ENCODE results near the gene KLHL29. TPM values are rescaled to one million over a fixed set of nuclear protein-coding genes. Genes with fewer than 3 reads are reported as not detected.
A peak's percentile ranks its signal among the peaks of the same experiment; 100 is the strongest.

Gene KLHL29
- total and polyA plus RNA-seq, 2 experiments from 2014 or later, result 1.9 to 6.4 TPM

DNA sequence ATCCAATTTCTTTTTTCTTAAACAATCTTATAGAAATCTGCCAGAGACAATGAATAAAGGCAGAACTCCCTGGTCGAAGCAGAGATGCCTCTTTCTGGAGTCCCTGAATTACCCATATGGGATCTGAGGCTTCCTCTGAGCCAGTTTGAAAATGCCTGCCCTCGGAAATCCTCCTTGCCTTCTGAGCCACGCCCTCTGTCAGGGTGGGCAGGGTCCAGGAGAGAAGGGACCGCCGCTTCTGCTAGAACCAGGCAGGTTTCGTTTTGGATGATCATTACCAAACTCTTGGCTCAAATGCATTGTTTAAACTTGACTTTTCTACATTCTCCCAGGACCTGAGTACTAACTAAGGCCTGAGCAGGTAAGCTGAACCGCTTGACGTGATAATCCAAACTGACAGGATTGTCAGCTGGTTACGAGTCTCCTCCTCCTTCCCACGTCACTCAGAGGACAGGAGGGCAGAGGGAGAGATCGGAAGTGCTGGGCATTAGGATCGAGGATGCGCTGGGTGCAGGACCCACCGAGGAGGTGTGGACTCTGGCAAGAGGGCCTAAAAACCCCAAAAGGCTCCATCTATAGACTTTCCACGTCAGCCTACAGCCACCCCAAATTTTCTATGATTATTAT lies 128.4 kb downstream of the KLHL29 start:
- Histone ChIP-seq H3F3A (ENCODE audit: insufficient read depth) (no peaks in the 10 kb centered on the region), H3K4me3 (no peak overlapping the region), H4K20me1 (ENCODE audit: insufficient read depth) (no peaks in the 10 kb centered on the region), H3K9me3 (ENCODE audit: low read depth) (no peaks in the 10 kb centered on the region), H3K79me2 (ENCODE audit: insufficient read depth) (no peaks in the 10 kb centered on the region), H2AFZ (no peak overlapping the region), H3K4me1 (ENCODE audit: insufficient read depth) (no peaks in the 10 kb centered on the region), H3K4me2 (ENCODE audit: unreplicated experiment) (no peak overlapping the region), H3K9me2 (ENCODE audit: insufficient read depth) (no peaks in the 10 kb centered on the region), H3K27me3 (replicated peaks; ENCODE audit: insufficient read depth) (no peaks in the 10 kb centered on the region), H3K27ac (no peak overlapping the region), H3K9ac (no peak overlapping the region), H3K36me3 (ENCODE audit: low read depth) (no peaks in the 10 kb centered on the region)
- in situ Hi-C loops (cut with MboI), result no loop called here
- no peak for DNase-seq
- TF ChIP-seq EZH2phosphoT487 (IDR thresholded peaks at IDR 0.05; ENCODE audit: insufficient read depth, low read depth), result no peak
- no peak for TF ChIP-seq EZH2 (IDR thresholded peaks at IDR 0.05; ENCODE audit: insufficient read depth, poor library complexity, severe bottlenecking)
- WGBS, 2 experiments (ENCODE audit: low coverage in 1 of 2, low lambda C conversion rate in 2 of 2, missing lambda C conversion rate in 2 of 2), result 56 to 57% methylated on average over 15 of the region's 15 CpGs

GRCh38 chr2:23513872-23514793 lies 129.2 kb downstream of the KLHL29 start:
- Histone ChIP-seq H3K79me2 (ENCODE audit: insufficient read depth) (no peaks in the 10 kb centered on the region), H3K9me3 (ENCODE audit: low read depth) (no peaks in the 10 kb centered on the region), H3K4me3 (no peak overlapping the region), H3K4me1 (ENCODE audit: insufficient read depth) (no peaks in the 10 kb centered on the region), H3K9me2 (ENCODE audit: insufficient read depth) (no peaks in the 10 kb centered on the region), H3F3A (ENCODE audit: insufficient read depth) (no peaks in the 10 kb centered on the region), H4K20me1 (ENCODE audit: insufficient read depth) (no peaks in the 10 kb centered on the region), H3K9ac (no peak overlapping the region), H3K27me3 (replicated peaks; ENCODE audit: insufficient read depth) (no peaks in the 10 kb centered on the region), H3K4me2 (ENCODE audit: unreplicated experiment) (no peak overlapping the region), H3K27ac (no peak overlapping the region), H2AFZ (no peak overlapping the region), H3K36me3 (ENCODE audit: low read depth) (no peaks in the 10 kb centered on the region)
- 51 to 54% methylated on average over 10 of the region's 10 CpGs for WGBS, 2 experiments (ENCODE audit: low coverage in 1 of 2, low lambda C conversion rate in 2 of 2, missing lambda C conversion rate in 2 of 2)
- peak; percentile 10 for DNase-seq
- in situ Hi-C loops (cut with MboI), result no loop called here
- TF ChIP-seq EZH2phosphoT487 (IDR thresholded peaks at IDR 0.05; ENCODE audit: insufficient read depth, low read depth) (no peak), EZH2 (IDR thresholded peaks at IDR 0.05; ENCODE audit: insufficient read depth, poor library complexity, severe bottlenecking) (no peak)

GRCh38 chr2:23516520-23517256 lies 131.7 kb downstream of the KLHL29 start:
- no peak for DNase-seq
- Histone ChIP-seq H3K4me3 (no peak overlapping the region), H3K4me2 (ENCODE audit: unreplicated experiment) (no peak overlapping the region), H3K9me3 (ENCODE audit: low read depth) (no peaks in the 10 kb centered on the region), H3K27ac (no peak overlapping the region), H3K9me2 (ENCODE audit: insufficient read depth) (no peaks in the 10 kb centered on the region), H3K9ac (no peak overlapping the region), H2AFZ (no peak overlapping the region), H4K20me1 (ENCODE audit: insufficient read depth) (no peaks in the 10 kb centered on the region), H3F3A (ENCODE audit: insufficient read depth) (no peaks in the 10 kb centered on the region), H3K27me3 (replicated peaks; ENCODE audit: insufficient read depth) (no peaks in the 10 kb centered on the region), H3K36me3 (ENCODE audit: low read depth) (no peaks in the 10 kb centered on the region), H3K79me2 (ENCODE audit: insufficient read depth) (no peaks in the 10 kb centered on the region), H3K4me1 (ENCODE audit: insufficient read depth) (no peaks in the 10 kb centered on the region)
- no peak for TF ChIP-seq EZH2phosphoT487 (IDR thresholded peaks at IDR 0.05; ENCODE audit: insufficient read depth, low read depth)
- TF ChIP-seq EZH2 (IDR thresholded peaks at IDR 0.05; ENCODE audit: insufficient read depth, poor library complexity, severe bottlenecking), result no peak
- 93 to 95% methylated on average over 19 of the region's 19 CpGs for WGBS, 2 experiments (ENCODE audit: low coverage in 1 of 2, low lambda C conversion rate in 2 of 2, missing lambda C conversion rate in 2 of 2)
- in situ Hi-C loops (cut with MboI), result no loop called here

All from GM23248 (cell line).